HepG2 (cell line): Measurements from ENCODE around the gene UGT1A4. TPM values are rescaled to one million over a fixed set of nuclear protein-coding genes. Genes with fewer than 3 reads are reported as not detected.

Source experiments
- BHLHE40 ChIP-seq: IDR thresholded peaks from 2 replicates; pipeline ENCODE4 v1.6.1; 2011; ENCODE audit warnings: low read length, improper control_type of control experiment
- CTCF ChIP-seq: sonication (generic); formaldehyde crosslinking; IDR thresholded peaks from 2 replicates; pipeline ENCODE4 v1.5.0; 2020; ENCODE audit warnings: mild to moderate bottlenecking, missing genetic modification reagents, moderate library complexity
- RAD21 ChIP-seq: fragments of 450-650 bp; formaldehyde crosslinking; IDR thresholded peaks from 2 replicates; pipeline ENCODE4 v1.5.0; 2020; ENCODE audit warnings: mild to moderate bottlenecking
- TOPORS ChIP-seq: sonication (generic); formaldehyde crosslinking; IDR thresholded peaks from 2 replicates; pipeline ENCODE4 v1.8.0; 2023; ENCODE audit warnings: mild to moderate bottlenecking, missing genetic modification reagents
- ZBTB33 ChIP-seq: sonication (generic); formaldehyde crosslinking; IDR thresholded peaks from 2 replicates; pipeline ENCODE4 v1.4.0; 2020; ENCODE audit warnings: missing genetic modification reagents
- ZSCAN29 ChIP-seq: sonication (generic); formaldehyde crosslinking; conservative IDR thresholded peaks from 2 replicates; pipeline ENCODE4 v1.4.0; 2020; ENCODE audit warnings: mild to moderate bottlenecking, missing genetic modification reagents
- polyA plus RNA-seq, 8 experiments: library from polyadenylated mRNA; depleted of rRNA in 3 of 8; stranded (reverse) in 7 of 8; unstranded in 1 of 8; fragments of >200 nt; fragmentation: Illumina TruSeq in 4 of 8; extraction: Trizol in 4 of 8; gene quantifications; 2 replicates each; pipeline versions ENCODE4 v1.2.1 to v1.2.3, GENCODE V29; 2011 to 2016; ENCODE audit warnings: low read depth in 4 of 8, missing spikeins in 1 of 8, mixed read lengths in 1 of 8; ENCODE audit not compliant: insufficient read depth in 1 of 8
- total RNA-seq, 5 experiments: library from RNA; depleted of rRNA; stranded (reverse); fragments of >200 nt; fragmentation: Illumina TruSeq; extraction: Trizol; gene quantifications; 2 replicates each; pipeline ENCODE4 v1.2.3, GENCODE V29; 2016; ENCODE audit warnings: low read depth in 1 of 5
- TF ChIP-seq, protein P1 (sequence below): sonication (generic); formaldehyde crosslinking; IDR thresholded peaks from 2 replicates; pipeline ENCODE4 v1.4.0; 2020; ENCODE audit warnings: missing genetic modification reagents, mild to moderate bottlenecking, borderline replicate concordance
- TF ChIP-seq, protein P2 (sequence below): IDR thresholded peaks from 2 replicates; pipeline ENCODE4 v1.6.1; 2016; ENCODE audit warnings: low read depth, borderline replicate concordance
- TF ChIP-seq, protein P3 (sequence below): sonication (generic); formaldehyde crosslinking; IDR thresholded peaks from 2 replicates; pipeline ENCODE4 v1.9.0; 2021; ENCODE audit warnings: mild to moderate bottlenecking, missing genetic modification reagents

Gene UGT1A4
- total and polyA plus RNA-seq, 2 of the 13 experiments (the other 11 are each of a cell fraction or from before 2014, with no cell fraction given), result not detected

- TF ChIP-seq, protein P1, sequence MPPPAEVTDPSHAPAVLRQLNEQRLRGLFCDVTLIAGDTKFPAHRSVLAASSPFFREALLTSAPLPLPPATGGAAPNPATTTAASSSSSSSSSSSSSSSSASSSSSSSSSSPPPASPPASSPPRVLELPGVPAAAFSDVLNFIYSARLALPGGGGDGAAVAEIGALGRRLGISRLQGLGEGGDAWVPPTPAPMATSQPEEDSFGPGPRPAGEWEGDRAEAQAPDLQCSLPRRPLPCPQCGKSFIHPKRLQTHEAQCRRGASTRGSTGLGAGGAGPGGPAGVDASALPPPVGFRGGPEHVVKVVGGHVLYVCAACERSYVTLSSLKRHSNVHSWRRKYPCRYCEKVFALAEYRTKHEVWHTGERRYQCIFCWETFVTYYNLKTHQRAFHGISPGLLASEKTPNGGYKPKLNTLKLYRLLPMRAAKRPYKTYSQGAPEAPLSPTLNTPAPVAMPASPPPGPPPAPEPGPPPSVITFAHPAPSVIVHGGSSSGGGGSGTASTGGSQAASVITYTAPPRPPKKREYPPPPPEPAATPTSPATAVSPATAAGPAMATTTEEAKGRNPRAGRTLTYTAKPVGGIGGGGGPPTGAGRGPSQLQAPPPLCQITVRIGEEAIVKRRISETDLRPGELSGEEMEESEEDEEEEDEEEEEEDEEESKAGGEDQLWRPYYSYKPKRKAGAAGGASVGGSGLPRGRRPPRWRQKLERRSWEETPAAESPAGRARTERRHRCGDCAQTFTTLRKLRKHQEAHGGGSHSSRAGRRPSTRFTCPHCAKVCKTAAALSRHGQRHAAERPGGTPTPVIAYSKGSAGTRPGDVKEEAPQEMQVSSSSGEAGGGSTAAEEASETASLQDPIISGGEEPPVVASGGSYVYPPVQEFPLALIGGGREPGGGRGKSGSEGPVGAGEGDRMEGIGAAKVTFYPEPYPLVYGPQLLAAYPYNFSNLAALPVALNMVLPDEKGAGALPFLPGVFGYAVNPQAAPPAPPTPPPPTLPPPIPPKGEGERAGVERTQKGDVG, result no peak
- TF ChIP-seq RAD21, result no peak
- TF ChIP-seq ZSCAN29 (CRISPR knock-in tag), result peak; percentile 75
- TF ChIP-seq, protein P2, sequence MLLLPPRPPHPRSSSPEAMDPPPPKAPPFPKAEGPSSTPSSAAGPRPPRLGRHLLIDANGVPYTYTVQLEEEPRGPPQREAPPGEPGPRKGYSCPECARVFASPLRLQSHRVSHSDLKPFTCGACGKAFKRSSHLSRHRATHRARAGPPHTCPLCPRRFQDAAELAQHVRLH (CRISPR knock-in tag), result peak; percentile 57; the same call in 1 of the 2 replicates
- 0 out of 2 replicates have a peak, but pooled peaks have one; percentile 40 for TF ChIP-seq TOPORS (CRISPR knock-in tag)
- TF ChIP-seq CTCF (CRISPR knock-in tag), result no peak
- TF ChIP-seq, protein P3, sequence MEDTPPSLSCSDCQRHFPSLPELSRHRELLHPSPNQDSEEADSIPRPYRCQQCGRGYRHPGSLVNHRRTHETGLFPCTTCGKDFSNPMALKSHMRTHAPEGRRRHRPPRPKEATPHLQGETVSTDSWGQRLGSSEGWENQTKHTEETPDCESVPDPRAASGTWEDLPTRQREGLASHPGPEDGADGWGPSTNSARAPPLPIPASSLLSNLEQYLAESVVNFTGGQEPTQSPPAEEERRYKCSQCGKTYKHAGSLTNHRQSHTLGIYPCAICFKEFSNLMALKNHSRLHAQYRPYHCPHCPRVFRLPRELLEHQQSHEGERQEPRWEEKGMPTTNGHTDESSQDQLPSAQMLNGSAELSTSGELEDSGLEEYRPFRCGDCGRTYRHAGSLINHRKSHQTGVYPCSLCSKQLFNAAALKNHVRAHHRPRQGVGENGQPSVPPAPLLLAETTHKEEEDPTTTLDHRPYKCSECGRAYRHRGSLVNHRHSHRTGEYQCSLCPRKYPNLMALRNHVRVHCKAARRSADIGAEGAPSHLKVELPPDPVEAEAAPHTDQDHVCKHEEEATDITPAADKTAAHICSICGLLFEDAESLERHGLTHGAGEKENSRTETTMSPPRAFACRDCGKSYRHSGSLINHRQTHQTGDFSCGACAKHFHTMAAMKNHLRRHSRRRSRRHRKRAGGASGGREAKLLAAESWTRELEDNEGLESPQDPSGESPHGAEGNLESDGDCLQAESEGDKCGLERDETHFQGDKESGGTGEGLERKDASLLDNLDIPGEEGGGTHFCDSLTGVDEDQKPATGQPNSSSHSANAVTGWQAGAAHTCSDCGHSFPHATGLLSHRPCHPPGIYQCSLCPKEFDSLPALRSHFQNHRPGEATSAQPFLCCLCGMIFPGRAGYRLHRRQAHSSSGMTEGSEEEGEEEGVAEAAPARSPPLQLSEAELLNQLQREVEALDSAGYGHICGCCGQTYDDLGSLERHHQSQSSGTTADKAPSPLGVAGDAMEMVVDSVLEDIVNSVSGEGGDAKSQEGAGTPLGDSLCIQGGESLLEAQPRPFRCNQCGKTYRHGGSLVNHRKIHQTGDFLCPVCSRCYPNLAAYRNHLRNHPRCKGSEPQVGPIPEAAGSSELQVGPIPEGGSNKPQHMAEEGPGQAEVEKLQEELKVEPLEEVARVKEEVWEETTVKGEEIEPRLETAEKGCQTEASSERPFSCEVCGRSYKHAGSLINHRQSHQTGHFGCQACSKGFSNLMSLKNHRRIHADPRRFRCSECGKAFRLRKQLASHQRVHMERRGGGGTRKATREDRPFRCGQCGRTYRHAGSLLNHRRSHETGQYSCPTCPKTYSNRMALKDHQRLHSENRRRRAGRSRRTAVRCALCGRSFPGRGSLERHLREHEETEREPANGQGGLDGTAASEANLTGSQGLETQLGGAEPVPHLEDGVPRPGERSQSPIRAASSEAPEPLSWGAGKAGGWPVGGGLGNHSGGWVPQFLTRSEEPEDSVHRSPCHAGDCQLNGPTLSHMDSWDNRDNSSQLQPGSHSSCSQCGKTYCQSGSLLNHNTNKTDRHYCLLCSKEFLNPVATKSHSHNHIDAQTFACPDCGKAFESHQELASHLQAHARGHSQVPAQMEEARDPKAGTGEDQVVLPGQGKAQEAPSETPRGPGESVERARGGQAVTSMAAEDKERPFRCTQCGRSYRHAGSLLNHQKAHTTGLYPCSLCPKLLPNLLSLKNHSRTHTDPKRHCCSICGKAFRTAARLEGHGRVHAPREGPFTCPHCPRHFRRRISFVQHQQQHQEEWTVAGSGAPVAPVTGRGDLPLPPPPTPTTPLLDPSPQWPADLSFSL (CRISPR knock-in tag), result no peak
- peak; percentile 68; the same call in 1 of the 2 replicates for TF ChIP-seq ZBTB33 (CRISPR knock-in tag)
- TF ChIP-seq BHLHE40, result peak; percentile 75
Observed at GRCh38 chr2:233745073-233745755, 26.7 kb downstream of the UGT1A4 start (continued).
